ENCODE measurements around the gene PHLDB1. TPM values are rescaled to one million over a fixed set of nuclear protein-coding genes. Genes with fewer than 3 reads are reported as not detected.

Gene PHLDB1
- total RNA-seq, 1 experiment from 2014 or later = 37.1 TPM

DNA sequence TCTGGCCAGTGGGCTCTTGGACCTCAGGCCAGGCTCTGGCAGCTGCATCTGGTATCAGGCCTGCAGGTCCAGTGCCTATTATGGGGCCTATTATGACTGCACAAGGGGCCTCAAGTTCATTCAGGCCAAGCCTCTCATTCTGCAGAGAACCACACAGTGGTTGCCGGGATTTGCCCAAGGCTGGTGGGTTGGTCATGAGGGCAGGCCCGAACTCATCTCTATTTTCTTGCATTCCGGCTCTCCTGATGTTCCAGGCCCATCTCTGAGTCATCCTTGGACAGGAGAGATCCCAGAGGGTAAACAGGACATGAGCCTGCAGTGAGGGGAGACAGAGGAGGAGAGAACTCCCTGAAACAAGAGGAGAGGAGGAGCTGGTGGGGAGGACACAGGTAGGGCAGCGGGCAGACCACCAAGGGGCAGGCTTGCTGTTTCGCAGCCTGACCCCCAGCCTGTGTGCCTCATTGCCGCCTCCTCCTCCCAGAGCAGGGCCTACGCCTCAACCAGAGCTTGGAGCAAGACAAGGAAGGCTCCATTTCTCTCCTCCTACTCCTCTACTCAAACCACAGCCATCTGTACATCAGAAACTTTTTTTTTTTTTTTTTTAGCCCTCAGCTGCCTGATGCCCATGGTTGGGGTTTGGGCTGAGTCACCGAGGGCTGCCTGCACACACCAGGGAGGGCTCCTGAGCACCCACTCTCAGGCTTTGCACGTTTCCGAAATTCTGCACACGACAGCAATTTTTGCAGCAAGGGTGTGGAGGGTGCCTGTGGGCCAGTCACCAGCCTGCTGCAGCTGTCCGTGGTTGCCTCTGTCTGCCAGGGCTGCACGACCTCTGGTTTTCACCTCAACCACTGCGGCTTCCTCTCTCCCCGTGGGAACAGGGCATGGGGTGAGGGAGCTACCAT, 84.8 kb downstream of the PHLDB1 start:
- no peak overlapping the region for H3K4me3 Mint-ChIP-seq (ENCODE audit: low read depth, unreplicated experiment)
- H3K36me3 Mint-ChIP-seq (ENCODE audit: insufficient read depth, unreplicated experiment) = peaks cover 3% of the 10 kb centered on the region
- no peaks in the 10 kb centered on the region for H3K9me3 Mint-ChIP-seq (ENCODE audit: low read depth, unreplicated experiment)
- intact Hi-C loops (cut with micrococcal nuclease; ENCODE audit: unreplicated experiment) = no loop called here
- no peaks in the 10 kb centered on the region for H3K27me3 Mint-ChIP-seq (ENCODE audit: unreplicated experiment)
- no peak for DNase-seq
- TF ChIP-seq, protein P1, sequence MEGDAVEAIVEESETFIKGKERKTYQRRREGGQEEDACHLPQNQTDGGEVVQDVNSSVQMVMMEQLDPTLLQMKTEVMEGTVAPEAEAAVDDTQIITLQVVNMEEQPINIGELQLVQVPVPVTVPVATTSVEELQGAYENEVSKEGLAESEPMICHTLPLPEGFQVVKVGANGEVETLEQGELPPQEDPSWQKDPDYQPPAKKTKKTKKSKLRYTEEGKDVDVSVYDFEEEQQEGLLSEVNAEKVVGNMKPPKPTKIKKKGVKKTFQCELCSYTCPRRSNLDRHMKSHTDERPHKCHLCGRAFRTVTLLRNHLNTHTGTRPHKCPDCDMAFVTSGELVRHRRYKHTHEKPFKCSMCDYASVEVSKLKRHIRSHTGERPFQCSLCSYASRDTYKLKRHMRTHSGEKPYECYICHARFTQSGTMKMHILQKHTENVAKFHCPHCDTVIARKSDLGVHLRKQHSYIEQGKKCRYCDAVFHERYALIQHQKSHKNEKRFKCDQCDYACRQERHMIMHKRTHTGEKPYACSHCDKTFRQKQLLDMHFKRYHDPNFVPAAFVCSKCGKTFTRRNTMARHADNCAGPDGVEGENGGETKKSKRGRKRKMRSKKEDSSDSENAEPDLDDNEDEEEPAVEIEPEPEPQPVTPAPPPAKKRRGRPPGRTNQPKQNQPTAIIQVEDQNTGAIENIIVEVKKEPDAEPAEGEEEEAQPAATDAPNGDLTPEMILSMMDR (IDR thresholded peaks at IDR 0.05; ENCODE audit: unreplicated experiment) = no peak
- BruUV-seq (replicated peaks) = no TSS peak
- H3K27ac Mint-ChIP-seq (ENCODE audit: unreplicated experiment) = no peak overlapping the region
- CTCF ChIA-PET = interaction anchor here (0.6 kb wide), 1 partner anchor 17 kb away, joined by 4 read pairs; no protein-coding TSS in a partner anchor
- no peaks in the 10 kb centered on the region for H3K4me1 Mint-ChIP-seq (ENCODE audit: low read depth, unreplicated experiment)

GRCh38 chr11:118694185-118694584, 86.8 kb downstream of the PHLDB1 start:
- CTCF ChIA-PET = no interaction called here
- no peak overlapping the region for H3K4me3 Mint-ChIP-seq (ENCODE audit: low read depth, unreplicated experiment)
- BruUV-seq (replicated peaks) = no TSS peak
- intact Hi-C loops (cut with micrococcal nuclease; ENCODE audit: unreplicated experiment) = no loop called here
- H3K4me1 Mint-ChIP-seq (ENCODE audit: low read depth, unreplicated experiment) = no peaks in the 10 kb centered on the region
- peaks cover 3% of the 10 kb centered on the region for H3K36me3 Mint-ChIP-seq (ENCODE audit: insufficient read depth, unreplicated experiment)
- no peaks in the 10 kb centered on the region for H3K27me3 Mint-ChIP-seq (ENCODE audit: unreplicated experiment)
- TF ChIP-seq, protein P1 (IDR thresholded peaks at IDR 0.05; ENCODE audit: unreplicated experiment) = no peak
- no peaks in the 10 kb centered on the region for H3K9me3 Mint-ChIP-seq (ENCODE audit: low read depth, unreplicated experiment)
- no peak for DNase-seq
- no peak overlapping the region for H3K27ac Mint-ChIP-seq (ENCODE audit: unreplicated experiment)

DNA sequence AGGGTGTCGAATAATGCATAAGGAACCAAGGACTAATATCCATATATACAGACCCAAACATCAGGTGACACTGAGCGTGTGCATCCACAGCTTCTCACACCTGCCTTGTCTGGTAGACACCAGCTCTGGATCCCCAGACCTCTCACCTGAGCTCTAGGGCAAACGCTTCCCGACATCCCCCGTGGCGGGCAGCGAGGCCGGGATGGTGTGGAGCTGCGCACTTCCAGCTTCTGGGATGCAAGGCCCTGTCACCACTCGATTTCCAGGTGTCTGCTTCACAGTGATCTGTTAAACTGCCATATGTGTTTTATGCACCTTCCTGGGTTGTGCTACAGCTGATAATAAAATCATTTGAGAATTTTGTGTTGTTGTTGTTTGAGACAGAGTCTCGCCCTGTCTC, 87.4 kb downstream of the PHLDB1 start:
- Mint-ChIP-seq H3K36me3 (ENCODE audit: insufficient read depth, unreplicated experiment) (peaks cover 3% of the 10 kb centered on the region), H3K27ac (ENCODE audit: unreplicated experiment) (no peak overlapping the region), H3K9me3 (ENCODE audit: low read depth, unreplicated experiment) (no peaks in the 10 kb centered on the region), H3K27me3 (ENCODE audit: unreplicated experiment) (no peaks in the 10 kb centered on the region), H3K4me1 (ENCODE audit: low read depth, unreplicated experiment) (no peaks in the 10 kb centered on the region), H3K4me3 (ENCODE audit: low read depth, unreplicated experiment) (no peak overlapping the region)
- intact Hi-C loops (cut with micrococcal nuclease; ENCODE audit: unreplicated experiment) = no loop called here
- DNase-seq = no peak
- TF ChIP-seq, protein P1 (IDR thresholded peaks at IDR 0.05; ENCODE audit: unreplicated experiment) = no peak
- CTCF ChIA-PET = interaction anchor here (0.7 kb wide), 1 partner anchor 323 kb away, joined by 3 read pairs; no protein-coding TSS in a partner anchor
- BruUV-seq (replicated peaks) = no TSS peak

DNA sequence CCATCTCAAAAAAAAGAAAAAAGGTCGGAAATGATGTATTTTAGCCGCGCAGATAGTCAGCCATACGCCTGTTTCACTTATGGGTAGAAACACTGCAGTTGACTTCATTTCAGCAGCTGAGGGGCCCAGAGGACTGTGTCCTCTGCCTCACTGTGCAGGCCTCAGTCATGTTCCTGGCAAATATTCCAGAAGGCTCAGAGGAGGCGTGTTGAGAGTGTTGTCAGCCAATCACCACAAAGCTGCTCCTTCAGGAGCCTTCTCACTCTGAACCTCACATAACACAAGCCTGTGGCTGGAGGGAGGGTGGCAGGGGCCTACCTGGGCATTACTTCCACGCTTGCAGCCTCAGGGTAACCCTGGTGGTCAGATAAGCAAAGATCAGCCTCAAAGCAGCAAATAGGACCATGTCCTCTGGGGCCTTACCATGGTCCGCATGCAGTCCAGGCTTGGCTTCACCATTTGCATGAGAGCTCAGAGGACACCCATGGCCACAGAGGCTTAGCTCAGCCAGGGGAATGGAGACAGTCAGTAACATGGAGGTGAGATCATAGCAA, 89.3 kb downstream of the PHLDB1 start:
- Mint-ChIP-seq H3K4me3 (ENCODE audit: low read depth, unreplicated experiment) (no peak overlapping the region), H3K36me3 (ENCODE audit: insufficient read depth, unreplicated experiment) (no peaks in the 10 kb centered on the region), H3K27me3 (ENCODE audit: unreplicated experiment) (no peaks in the 10 kb centered on the region), H3K27ac (ENCODE audit: unreplicated experiment) (no peak overlapping the region), H3K9me3 (ENCODE audit: low read depth, unreplicated experiment) (no peaks in the 10 kb centered on the region), H3K4me1 (ENCODE audit: low read depth, unreplicated experiment) (no peaks in the 10 kb centered on the region)
- TF ChIP-seq, protein P1 (IDR thresholded peaks at IDR 0.05; ENCODE audit: unreplicated experiment) = no peak
- intact Hi-C loops (cut with micrococcal nuclease; ENCODE audit: unreplicated experiment) = no loop called here
- no peak for DNase-seq
- CTCF ChIA-PET = no interaction called here
- BruUV-seq (replicated peaks) = no TSS peak
